ENCODE data around the gene HTR3E. TPM values are rescaled to one million over a fixed set of nuclear protein-coding genes. Genes with fewer than 3 reads are reported as not detected.

The HTR3E gene
- total RNA-seq, 1 experiment from 2014 or later, result not detected

- no peak overlapping the region for H3K4me3 Mint-ChIP-seq
- DNase-seq (ENCODE audit: low spot score), result no peak
- no peak for ATAC-seq
- ChIA-PET POLR2A (no interaction called here), CTCF (no interaction called here)
- no peaks in the 10 kb centered on the region for H3K27me3 Mint-ChIP-seq (ENCODE audit: low read depth)
- H3K4me1 Mint-ChIP-seq, result no peaks in the 10 kb centered on the region
- peaks cover 40% of the 10 kb centered on the region for H3K36me3 Mint-ChIP-seq
- TF ChIP-seq MLX (CRISPR knock-in tag; IDR thresholded peaks at IDR 0.05) (no peak), STAT6 (CRISPR knock-in tag; conservative IDR thresholded peaks at IDR 0.05; ENCODE audit: low read depth) (no peak), HMGXB4 (CRISPR knock-in tag; IDR thresholded peaks at IDR 0.05) (no peak), AFF4 (CRISPR knock-in tag; IDR thresholded peaks at IDR 0.05; ENCODE audit: borderline replicate concordance) (no peak), NR1H2 (CRISPR knock-in tag; IDR thresholded peaks at IDR 0.05) (no peak), PRDM15 (CRISPR knock-in tag; IDR thresholded peaks at IDR 0.05) (no peak), CTCF (IDR thresholded peaks at IDR 0.05) (no peak), OVOL2 (CRISPR knock-in tag; IDR thresholded peaks at IDR 0.05; ENCODE audit: borderline replicate concordance) (no peak), RORB (CRISPR knock-in tag; IDR thresholded peaks at IDR 0.05) (no peak), ATF3 (CRISPR knock-in tag; conservative IDR thresholded peaks at IDR 0.05) (no peak), ESRRA (CRISPR knock-in tag; IDR thresholded peaks at IDR 0.05; ENCODE audit: borderline replicate concordance) (no peak), SP1 (CRISPR knock-in tag; conservative IDR thresholded peaks at IDR 0.05) (no peak), TCF7 (CRISPR knock-in tag; IDR thresholded peaks at IDR 0.05; ENCODE audit: low read depth) (no peak), ZNF138 (CRISPR knock-in tag; conservative IDR thresholded peaks at IDR 0.05) (no peak), ZMAT4 (CRISPR knock-in tag; IDR thresholded peaks at IDR 0.05) (no peak)
- no peak overlapping the region for H3K27ac Mint-ChIP-seq
- no peaks in the 10 kb centered on the region for H3K9me3 Mint-ChIP-seq
Measured at GRCh38 chr3:184143327-184143726, 46.5 kb downstream of the HTR3E start.
